GM18951 (cell line): Measurements from ENCODE around the gene SFRP5.

Source experiments
- POLR2A ChIP-seq: IDR thresholded peaks from 4 replicates; pipeline ENCODE4 v1.6.1; 2011; ENCODE audit warnings: mild to moderate bottlenecking; ENCODE audit not compliant: insufficient read length, insufficient read depth; ENCODE audit errors: extremely low read depth
- in situ Hi-C: fragments of 300-500 bp; cut with MboI; formaldehyde crosslinking; loops from one replicate; pipeline ENCODE4 v1.12.0; 2022; ENCODE audit warnings: low sequenced_read_pairs, mixed read lengths, inconsistent platforms; ENCODE audit not compliant: unreplicated experiment

The SFRP5 gene

DNA sequence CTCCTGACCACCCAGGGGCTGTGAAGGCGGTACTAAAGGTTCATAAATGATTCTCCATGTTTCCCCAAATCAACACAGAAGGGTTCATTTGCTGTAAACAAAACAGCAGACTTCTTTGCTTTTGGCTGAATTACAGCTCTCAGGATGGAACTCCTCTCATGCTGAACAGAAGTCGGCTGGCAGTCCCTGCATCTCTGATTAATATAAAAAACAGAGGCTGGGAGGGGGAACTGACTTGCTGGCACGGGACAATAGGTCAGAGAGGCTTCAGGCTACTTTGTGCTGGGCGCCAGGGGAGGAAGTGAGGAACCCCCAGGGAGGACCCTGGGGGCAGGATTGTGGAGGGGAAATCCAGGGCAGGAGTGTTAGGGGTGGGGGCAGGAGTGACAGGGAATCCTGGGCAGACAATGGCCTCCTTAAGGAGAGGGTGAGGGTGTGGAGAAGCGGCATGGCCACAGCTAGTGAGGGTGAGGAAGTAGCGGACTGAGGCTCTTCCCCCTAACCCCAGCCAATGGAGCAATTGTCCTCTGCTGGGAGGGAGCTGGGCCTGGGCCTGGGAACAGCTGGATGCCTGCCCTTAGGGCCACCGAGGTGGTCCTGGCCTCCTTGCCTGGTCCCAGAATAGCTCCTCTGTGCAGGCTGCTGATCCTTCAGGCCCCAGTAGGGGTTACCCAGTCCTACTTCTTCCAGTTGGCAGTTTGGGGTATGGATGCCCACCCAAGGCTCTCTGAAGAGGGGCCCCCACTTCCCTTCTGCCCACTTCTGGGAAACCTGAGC lies 9.2 kb upstream of the SFRP5 start:
- in situ Hi-C loops = no loop called here
- TF ChIP-seq POLR2A = no peak

DNA sequence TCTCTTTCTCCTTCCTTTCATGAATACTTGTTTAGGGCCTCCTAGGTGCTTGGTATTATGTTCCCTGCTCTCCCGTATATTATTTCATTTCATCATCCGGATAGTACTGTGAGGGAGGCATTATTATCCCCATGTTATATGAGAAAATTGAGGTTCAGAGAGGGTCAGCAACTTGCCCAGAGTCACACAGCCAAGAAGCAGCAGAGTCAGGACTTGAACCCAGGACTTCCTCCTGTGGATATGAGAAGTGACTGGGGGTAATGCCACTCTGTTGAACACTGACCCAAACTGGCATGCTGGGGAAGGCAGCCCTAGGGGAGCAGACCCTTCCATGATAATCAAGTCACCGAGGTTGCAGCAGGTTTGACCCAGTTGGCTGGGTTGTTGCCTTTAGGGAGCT lies 8.2 kb upstream of the SFRP5 start:
- in situ Hi-C loops = no loop called here
- TF ChIP-seq POLR2A = no peak

DNA sequence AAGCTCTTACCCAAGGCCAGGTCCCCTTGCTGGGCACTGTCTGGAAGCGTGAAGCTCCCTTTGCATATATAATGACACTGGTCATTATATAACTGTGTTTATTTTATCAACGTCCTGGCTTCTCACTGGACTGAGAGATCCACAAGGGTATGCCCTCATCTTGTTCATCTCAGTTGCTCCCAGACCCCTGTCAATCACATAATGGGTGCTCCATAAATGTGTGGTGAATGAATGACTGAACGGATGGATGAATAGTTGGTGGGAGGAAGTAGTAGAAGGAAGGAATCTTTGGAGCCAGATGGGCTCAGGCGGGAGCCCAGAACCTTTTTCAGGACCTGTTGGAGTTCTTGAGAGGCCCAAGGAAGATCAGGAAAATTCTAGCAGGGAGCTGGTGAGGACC lies 7.7 kb upstream of the SFRP5 start:
- TF ChIP-seq POLR2A = no peak

GRCh38 chr10:97778452-97779302 lies 6.9 kb upstream of the SFRP5 start:
- TF ChIP-seq POLR2A = no peak
- in situ Hi-C loops = no loop called here

More for the DNA sequence above, 7.7 kb upstream of the SFRP5 start:
- in situ Hi-C loops = no loop called here

GRCh38 chr10:97777143-97777542 lies 5.3 kb upstream of the SFRP5 start:
- no peak for TF ChIP-seq POLR2A
- in situ Hi-C loops = no loop called here

DNA sequence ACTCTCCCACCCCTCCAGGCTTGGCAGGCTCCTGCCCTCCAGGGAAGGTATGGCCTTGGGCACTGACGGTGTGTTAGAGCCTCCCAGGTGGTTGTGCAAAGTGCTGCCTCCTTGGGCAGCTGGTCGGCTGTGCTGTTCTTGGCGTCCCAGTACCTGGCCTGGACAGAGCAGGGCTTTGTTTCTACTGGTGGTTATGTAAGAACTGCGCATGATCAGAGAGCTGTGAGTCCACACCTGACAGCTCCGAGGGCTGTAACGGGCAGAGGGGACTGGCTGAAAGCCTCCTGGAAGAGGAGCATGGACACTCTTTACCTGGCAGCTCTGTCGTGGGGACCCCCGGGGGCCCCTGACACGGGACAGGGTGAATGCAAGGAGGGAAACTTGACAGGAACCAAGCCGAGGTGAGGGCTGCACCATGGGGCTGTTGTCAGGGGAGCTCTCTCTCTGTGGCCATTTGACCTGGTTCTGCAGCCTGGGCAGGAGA lies 3.1 kb upstream of the SFRP5 start:
- no peak for TF ChIP-seq POLR2A
- in situ Hi-C loops = no loop called here

GRCh38 chr10:97773096-97773495 lies 1.3 kb upstream of the SFRP5 start:
- in situ Hi-C loops = no loop called here
- no peak for TF ChIP-seq POLR2A

- TF ChIP-seq POLR2A = no peak
- in situ Hi-C loops = no loop called here
These were observed 526 bp downstream of the SFRP5 start for GRCh38 chr10:97771055-97771891.

DNA sequence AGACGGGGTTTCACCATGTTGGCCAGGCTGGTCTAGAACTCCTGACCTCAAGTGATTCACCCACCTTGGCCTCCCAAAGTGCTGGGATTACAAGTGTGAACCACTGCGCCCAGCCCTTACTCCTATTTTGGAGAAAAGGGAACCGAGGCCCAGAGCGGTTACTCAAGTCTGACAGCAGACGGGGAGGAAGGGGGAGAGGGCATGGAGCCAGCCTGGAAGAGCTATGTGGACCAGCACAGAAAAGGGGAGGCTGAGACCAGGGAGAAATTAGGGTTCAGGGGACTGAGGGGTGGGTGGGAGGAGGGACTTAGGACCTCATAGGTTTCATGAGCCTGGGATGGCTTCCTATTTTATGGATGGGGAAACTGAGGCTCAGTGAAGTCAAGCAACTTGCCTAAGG lies 1.5 kb downstream of the SFRP5 start:
- in situ Hi-C loops = no loop called here
- TF ChIP-seq POLR2A = no peak

DNA sequence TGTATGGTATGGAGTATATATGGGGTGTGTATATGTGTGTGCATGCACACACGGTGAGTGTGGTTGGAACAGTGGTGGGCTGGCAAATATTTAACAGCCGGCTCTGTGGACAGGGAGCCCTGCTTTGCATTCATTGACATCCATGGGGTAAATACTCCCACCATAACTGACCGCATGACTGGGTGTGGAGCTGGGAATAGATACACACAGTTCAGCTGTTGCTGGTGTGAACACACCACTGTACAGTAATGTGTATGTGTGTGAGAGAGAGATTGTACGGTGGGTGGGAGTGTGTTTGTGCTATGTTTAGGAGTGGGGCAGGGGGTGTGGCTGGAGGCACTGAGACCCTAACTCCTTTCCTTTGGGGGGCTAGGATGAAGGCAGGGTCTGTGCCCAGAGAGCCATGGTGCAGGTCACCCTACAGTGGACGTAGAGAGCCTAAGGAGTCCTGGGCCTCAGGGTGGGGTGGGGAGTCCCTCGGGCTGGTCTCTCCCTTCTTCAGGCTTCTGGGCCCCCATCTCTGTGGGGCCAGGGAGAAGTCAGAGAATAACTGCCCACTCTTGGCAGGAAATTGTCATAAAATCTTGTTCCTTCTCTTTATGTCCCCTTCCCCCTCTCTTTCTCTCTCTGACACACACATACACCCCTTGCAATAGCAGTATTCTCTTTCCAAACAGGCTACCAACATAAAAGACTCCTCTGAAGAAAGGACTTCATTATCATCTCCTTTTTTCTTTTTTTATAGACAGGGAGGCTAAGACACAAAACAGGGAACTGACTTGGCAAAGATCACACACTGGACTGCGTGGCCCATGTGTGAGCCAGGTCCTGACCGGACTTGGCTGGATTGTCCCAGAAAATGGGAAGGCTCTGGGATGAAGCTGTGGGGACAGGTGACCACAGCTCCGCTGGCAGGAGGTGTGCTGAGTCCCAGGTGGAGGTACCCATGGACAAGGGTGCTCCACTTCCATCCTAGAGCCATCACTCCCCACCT lies 3.2 kb downstream of the SFRP5 start:
- TF ChIP-seq POLR2A = no peak
- in situ Hi-C loops = no loop called here

- in situ Hi-C loops = no loop called here
- TF ChIP-seq POLR2A = no peak
These were observed 4.5 kb downstream of the SFRP5 start for GRCh38 chr10:97766996-97767924.
